Brain microvascular endothelial cell (primary cell): ENCODE results near the gene TSPAN12.

Experiments
- DNase-seq: peaks from one replicate; pipeline ENCODE4 v3.0.0-alpha.2; 2020
- H3K27ac ChIP-seq: fragments of 250-450 bp; sonication (Bioruptor Pico); 2 replicates; pipeline ENCODE4 v1.5.1; 2020; ENCODE audit warnings: mild to moderate bottlenecking, moderate library complexity
- H3K27me3 ChIP-seq: fragments of 250-450 bp; sonication (Bioruptor Pico); replicated peaks from 2 replicates; pipeline ENCODE4 v1.5.1; 2020; ENCODE audit warnings: mild to moderate bottlenecking
- H3K36me3 ChIP-seq: fragments of 250-450 bp; sonication (Bioruptor Pico); replicated peaks from 2 replicates; pipeline ENCODE4 v1.5.1; 2020; ENCODE audit warnings: mild to moderate bottlenecking
- H3K4me3 ChIP-seq: 2 replicates; pipeline ENCODE4 v1.5.1; 2011; ENCODE audit warnings: low read depth, mild to moderate bottlenecking, control low read depth, low read length, moderate library complexity
- in situ Hi-C: cut with HindIII; loops from 2 replicates; pipeline ENCODE4 v1.10.0; 2017; ENCODE audit warnings: low sequenced_read_pairs, low pct_ligation_motif_present
- TF ChIP-seq, protein P1 (sequence below): IDR thresholded peaks from 2 replicates; pipeline ENCODE4 v1.5.1; 2011; ENCODE audit warnings: low read depth, mild to moderate bottlenecking, moderate library complexity, low read length, control low read depth, inconsistent platforms; ENCODE audit errors: missing control alignments

Gene TSPAN12

DNA sequence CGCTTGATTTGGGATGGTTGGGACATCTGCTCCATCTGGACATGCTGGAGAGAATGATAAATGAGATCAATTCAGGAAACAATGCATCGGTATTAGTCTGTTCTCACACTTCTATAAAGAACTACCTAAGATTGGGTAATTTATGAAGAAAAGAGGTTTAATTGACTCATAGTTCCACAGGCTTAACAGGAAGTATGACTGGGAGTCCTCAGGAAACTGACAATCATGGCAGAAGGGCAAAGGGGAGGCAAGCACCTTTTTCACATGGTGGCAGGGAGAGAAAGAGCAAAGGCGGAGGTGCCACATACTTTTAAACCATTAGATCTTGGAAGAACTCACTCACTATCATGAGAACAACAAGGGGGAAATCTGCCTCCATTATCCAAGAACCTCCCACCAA is 16.8 kb upstream of the TSPAN12 start:
- in situ Hi-C loops, result no loop called here
- no peak for DNase-seq
- TF ChIP-seq, protein P1, sequence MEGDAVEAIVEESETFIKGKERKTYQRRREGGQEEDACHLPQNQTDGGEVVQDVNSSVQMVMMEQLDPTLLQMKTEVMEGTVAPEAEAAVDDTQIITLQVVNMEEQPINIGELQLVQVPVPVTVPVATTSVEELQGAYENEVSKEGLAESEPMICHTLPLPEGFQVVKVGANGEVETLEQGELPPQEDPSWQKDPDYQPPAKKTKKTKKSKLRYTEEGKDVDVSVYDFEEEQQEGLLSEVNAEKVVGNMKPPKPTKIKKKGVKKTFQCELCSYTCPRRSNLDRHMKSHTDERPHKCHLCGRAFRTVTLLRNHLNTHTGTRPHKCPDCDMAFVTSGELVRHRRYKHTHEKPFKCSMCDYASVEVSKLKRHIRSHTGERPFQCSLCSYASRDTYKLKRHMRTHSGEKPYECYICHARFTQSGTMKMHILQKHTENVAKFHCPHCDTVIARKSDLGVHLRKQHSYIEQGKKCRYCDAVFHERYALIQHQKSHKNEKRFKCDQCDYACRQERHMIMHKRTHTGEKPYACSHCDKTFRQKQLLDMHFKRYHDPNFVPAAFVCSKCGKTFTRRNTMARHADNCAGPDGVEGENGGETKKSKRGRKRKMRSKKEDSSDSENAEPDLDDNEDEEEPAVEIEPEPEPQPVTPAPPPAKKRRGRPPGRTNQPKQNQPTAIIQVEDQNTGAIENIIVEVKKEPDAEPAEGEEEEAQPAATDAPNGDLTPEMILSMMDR, result no peak
- H3K27me3 ChIP-seq, result no peaks in the 10 kb centered on the region
- no peaks in the 10 kb centered on the region for H3K36me3 ChIP-seq
- H3K27ac ChIP-seq, result no peak overlapping the region
- no peak overlapping the region for H3K4me3 ChIP-seq

- in situ Hi-C loops, result no loop called here
- TF ChIP-seq, protein P1, result no peak
- no peak overlapping the region for H3K4me3 ChIP-seq
- no peak overlapping the region for H3K27ac ChIP-seq
- no peaks in the 10 kb centered on the region for H3K36me3 ChIP-seq
- no peaks in the 10 kb centered on the region for H3K27me3 ChIP-seq
- no peak for DNase-seq
These were observed 16.1 kb upstream of the TSPAN12 start for GRCh38 chr7:120874016-120874415.

DNA sequence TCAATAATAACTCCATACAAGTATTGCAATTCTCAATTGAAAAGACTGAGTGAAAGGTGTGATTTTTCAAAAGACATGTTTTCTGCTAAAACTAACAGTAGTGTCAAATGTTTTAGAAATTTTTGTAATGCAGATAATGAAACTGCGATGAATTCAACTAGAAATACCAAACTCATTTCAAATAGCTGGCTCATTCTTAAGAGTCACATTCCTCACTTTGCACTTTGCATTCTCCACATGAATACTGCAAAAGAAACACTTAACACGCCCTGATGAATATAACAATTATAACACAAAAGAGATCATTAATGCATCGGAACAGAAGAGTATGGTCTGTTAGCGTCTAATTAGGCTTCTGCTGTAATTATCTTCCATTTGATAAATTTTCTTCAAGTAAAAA is 15.5 kb upstream of the TSPAN12 start:
- TF ChIP-seq, protein P1, result no peak
- DNase-seq, result no peak
- Histone ChIP-seq H3K36me3 (no peaks in the 10 kb centered on the region), H3K4me3 (no peak overlapping the region), H3K27ac (no peak overlapping the region), H3K27me3 (no peaks in the 10 kb centered on the region)
- in situ Hi-C loops, result no loop called here

DNA sequence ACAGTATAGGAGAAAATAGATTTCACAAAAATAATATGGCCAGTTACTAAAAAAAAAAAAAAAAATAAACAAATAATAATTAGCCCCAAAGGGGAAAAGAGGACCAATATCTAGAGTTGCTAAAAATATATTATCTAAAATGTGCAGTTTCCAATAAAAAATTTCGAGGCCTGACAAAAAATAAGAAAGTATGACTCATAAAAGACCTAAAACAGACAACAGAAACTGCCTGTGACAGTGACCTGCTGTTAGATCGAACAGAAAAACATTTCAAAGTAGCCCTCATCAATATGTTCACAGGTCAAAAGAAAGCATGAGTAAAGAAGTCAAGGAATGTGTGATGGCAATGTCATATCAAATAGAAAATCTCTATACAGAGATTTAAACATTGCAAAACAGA is 11.8 kb upstream of the TSPAN12 start:
- no peak overlapping the region for H3K4me3 ChIP-seq
- in situ Hi-C loops, result no loop called here
- TF ChIP-seq, protein P1, result no peak

DNA sequence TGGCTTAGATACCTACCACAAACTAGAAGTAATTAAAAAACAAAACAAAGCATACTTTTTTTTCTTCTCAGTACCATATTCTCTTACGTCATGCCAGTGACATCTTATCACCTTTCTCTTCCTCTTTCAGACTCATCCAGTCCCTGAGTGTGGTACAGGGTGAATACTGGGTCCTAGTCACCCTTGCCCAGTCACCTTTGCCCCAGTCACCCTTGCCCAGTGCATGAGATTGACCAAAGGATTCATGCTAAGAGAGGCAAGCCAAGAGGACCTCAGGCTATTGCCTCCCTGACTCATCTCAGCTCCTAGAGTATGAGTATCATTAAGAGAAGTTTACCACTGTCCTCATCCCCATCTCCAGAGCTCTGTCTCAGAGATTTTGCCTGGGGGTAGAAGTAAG is 10.0 kb upstream of the TSPAN12 start:
- no peak overlapping the region for H3K4me3 ChIP-seq
- H3K27ac ChIP-seq, result no peak overlapping the region
- DNase-seq, result no peak
- H3K36me3 ChIP-seq, result no peaks in the 10 kb centered on the region
- TF ChIP-seq, protein P1, result no peak
- H3K27me3 ChIP-seq, result no peaks in the 10 kb centered on the region
- in situ Hi-C loops, result no loop called here

More for the DNA sequence above, 11.8 kb upstream of the TSPAN12 start:
- Histone ChIP-seq H3K27ac (no peak overlapping the region), H3K36me3 (no peaks in the 10 kb centered on the region), H3K27me3 (no peaks in the 10 kb centered on the region)
- DNase-seq, result no peak

DNA sequence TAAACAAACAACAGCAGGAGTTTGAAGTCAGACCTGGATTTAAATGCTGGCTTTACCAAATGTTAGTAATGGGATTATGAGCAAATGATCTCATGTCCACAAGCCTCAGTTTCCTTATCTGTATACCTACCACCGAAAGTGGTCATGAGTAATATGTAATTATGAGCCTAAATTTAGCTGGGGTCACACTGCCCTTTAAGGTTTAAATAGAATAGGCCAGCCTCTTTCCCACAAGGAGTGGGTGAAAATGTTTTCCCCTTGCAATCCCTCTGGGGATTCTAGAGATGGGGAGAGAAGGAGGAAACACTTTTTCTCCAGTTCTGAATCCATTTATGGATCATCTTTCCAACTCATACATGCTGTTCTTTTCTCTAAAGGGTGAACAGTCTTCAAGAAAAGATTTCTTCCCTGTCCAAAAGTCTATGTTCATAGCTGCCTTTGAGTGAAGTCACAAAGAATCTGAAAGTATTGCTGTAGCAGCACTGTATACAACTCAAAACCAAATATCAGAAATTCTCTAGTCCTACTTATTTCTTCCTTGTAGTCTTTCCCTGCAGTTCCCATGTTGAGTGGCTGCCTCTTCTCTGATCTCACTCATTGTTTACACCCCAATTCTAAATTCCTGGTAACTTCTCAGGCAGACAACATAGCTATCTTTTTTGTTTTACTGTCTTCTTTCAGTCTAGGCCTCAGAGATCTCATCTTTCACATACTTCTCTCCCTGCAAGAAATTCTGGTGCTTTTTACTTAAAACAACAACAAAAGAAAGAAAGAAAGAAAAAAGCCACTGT is 7.4 kb upstream of the TSPAN12 start:
- Histone ChIP-seq H3K27me3 (no peaks in the 10 kb centered on the region), H3K4me3 (no peak overlapping the region), H3K27ac (no peak overlapping the region), H3K36me3 (no peaks in the 10 kb centered on the region)
- in situ Hi-C loops, result no loop called here
- no peak for DNase-seq
- TF ChIP-seq, protein P1, result no peak
